Activated T-helper 1 cell treated with anti-CD3 and anti-CD28 coated beads, Interleukin-2, amount 50 U/mL, for 16 hours (primary cell): ENCODE measurements around the gene SLC23A2.
"Not testable (repeated sequence)": the region's sequence is repeated elsewhere in the genome, so short reads cannot be mapped to it uniquely, and the experiment has no call there.

Source experiments
- DNase-seq, 2 donors: peaks; one replicate each; pipeline ENCODE4 v3.0.0-alpha.2; 2020; ENCODE audit warnings: low read depth in 1 of 2, low spot score in 1 of 2

SLC23A2 gene

GRCh38 chr20:4881006-4881730 lies 120.1 kb downstream of the SLC23A2 start:
- no peak for DNase-seq

GRCh38 chr20:4880051-4880450 lies 121.3 kb downstream of the SLC23A2 start:
- no peak for DNase-seq

GRCh38 chr20:4878099-4878498 lies 123.2 kb downstream of the SLC23A2 start:
- not testable (repeated sequence) for DNase-seq

- no peak for DNase-seq
These were observed 124.6 kb downstream of the SLC23A2 start for GRCh38 chr20:4876731-4877130.

GRCh38 chr20:4876301-4876700 lies 125.0 kb downstream of the SLC23A2 start:
- DNase-seq, result no peak

GRCh38 chr20:4875578-4876067 lies 125.7 kb downstream of the SLC23A2 start:
- no peak for DNase-seq

GRCh38 chr20:4873396-4873795 lies 127.9 kb downstream of the SLC23A2 start:
- DNase-seq, result no peak

- DNase-seq, result no peak
These were observed 129.8 kb downstream of the SLC23A2 start for GRCh38 chr20:4871486-4871885.

GRCh38 chr20:4870906-4871305 lies 130.4 kb downstream of the SLC23A2 start:
- DNase-seq, result no peak

- DNase-seq, result no peak
These were observed 131.8 kb downstream of the SLC23A2 start for GRCh38 chr20:4869290-4870193.

GRCh38 chr20:4867051-4867450 lies 134.3 kb downstream of the SLC23A2 start:
- DNase-seq, result no peak

GRCh38 chr20:4866429-4866828 lies 134.9 kb downstream of the SLC23A2 start:
- no peak for DNase-seq

GRCh38 chr20:4864311-4864752 lies 137.0 kb downstream of the SLC23A2 start:
- DNase-seq, result no peak

- no peak for DNase-seq
These were observed 138.6 kb downstream of the SLC23A2 start for GRCh38 chr20:4862661-4863060.

- no peak for DNase-seq
These were observed 139.3 kb downstream of the SLC23A2 start for GRCh38 chr20:4861961-4862360.

- no peak for DNase-seq
These were observed 143.3 kb downstream of the SLC23A2 start for GRCh38 chr20:4858000-4858399.

- DNase-seq, result no peak
These were observed 145.1 kb downstream of the SLC23A2 start for GRCh38 chr20:4856022-4856755.

- no peak for DNase-seq
These were observed 145.8 kb downstream of the SLC23A2 start for GRCh38 chr20:4855555-4855954.

- no peak for DNase-seq
These were observed 146.2 kb downstream of the SLC23A2 start for GRCh38 chr20:4855097-4855496.

- DNase-seq, result no peak
These were observed 146.8 kb downstream of the SLC23A2 start for GRCh38 chr20:4854561-4854901.

- DNase-seq, result no peak
These were observed 147.4 kb downstream of the SLC23A2 start for GRCh38 chr20:4853757-4854560.
